ENCODE data around the gene PLAC8L1. TPM values are rescaled to one million over a fixed set of nuclear protein-coding genes. Genes with fewer than 3 reads are reported as not detected.

Gene PLAC8L1
- polyA plus RNA-seq, 1 donor (not counting 4 experiments of a cell fraction or from before 2014, with no cell fraction given), result 0.69 TPM

DNA sequence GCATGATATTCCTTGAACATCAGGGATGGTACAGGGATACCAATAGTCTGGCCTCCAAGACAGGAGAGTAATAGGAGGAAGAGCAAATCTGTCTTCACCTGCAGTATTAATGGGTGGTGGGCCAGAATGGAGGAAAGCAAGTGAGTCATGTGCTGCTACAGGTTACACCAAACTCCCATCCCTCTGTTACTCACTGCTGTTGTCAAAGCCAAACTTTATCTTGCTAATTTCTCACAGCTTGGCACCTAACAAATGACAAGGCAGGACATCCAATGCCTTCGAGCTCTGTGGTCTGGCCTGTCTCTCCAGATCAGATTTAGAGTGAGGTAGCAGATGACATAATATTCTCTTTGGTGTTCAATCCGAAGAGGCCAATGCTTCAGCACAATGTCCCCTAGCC is 26.8 kb downstream of the PLAC8L1 start:
- no peak overlapping the region for H3K4me2 ChIP-seq (ENCODE audit: control insufficient read depth, extremely low read depth, insufficient read depth, low read depth, low read length)
- no peaks in the 10 kb centered on the region for H3K9me1 ChIP-seq (ENCODE audit: control insufficient read depth, extremely low read depth, insufficient read depth, low read length)
- H3K27me3 ChIP-seq (ENCODE audit: control insufficient read depth, extremely low read depth, insufficient read depth, low read length), result no peaks in the 10 kb centered on the region
- H3K9me3 ChIP-seq (ENCODE audit: control insufficient read depth, low read depth, low read length), result no peaks in the 10 kb centered on the region
- H3K4me1 ChIP-seq (ENCODE audit: control insufficient read depth, extremely low read depth, insufficient read depth, low read length), result peaks cover 3% of the 10 kb centered on the region
- dilution Hi-C loops (cut with MboI; ENCODE audit: extremely low pct_ligation_motif_present, low sequenced_read_pairs), result no loop called here
- H3K27ac ChIP-seq (ENCODE audit: control insufficient read depth, insufficient read depth, low read length), result no peak overlapping the region
- no peak overlapping the region for H2AFZ ChIP-seq (ENCODE audit: control insufficient read depth, low read length)
- peaks cover 5 to 8% of the 10 kb centered on the region in 2 experiments for H3K36me3 ChIP-seq (ENCODE audit: control insufficient read depth in 2 of 2, extremely low read depth in 1 of 2, insufficient read depth in 2 of 2, low read length in 2 of 2)
- no peaks in the 10 kb centered on the region for H3K79me2 ChIP-seq (ENCODE audit: control insufficient read depth, insufficient read depth, low read length)
- no peak for DNase-seq (ENCODE audit: low read depth, low spot score)
- TF ChIP-seq, protein P1, sequence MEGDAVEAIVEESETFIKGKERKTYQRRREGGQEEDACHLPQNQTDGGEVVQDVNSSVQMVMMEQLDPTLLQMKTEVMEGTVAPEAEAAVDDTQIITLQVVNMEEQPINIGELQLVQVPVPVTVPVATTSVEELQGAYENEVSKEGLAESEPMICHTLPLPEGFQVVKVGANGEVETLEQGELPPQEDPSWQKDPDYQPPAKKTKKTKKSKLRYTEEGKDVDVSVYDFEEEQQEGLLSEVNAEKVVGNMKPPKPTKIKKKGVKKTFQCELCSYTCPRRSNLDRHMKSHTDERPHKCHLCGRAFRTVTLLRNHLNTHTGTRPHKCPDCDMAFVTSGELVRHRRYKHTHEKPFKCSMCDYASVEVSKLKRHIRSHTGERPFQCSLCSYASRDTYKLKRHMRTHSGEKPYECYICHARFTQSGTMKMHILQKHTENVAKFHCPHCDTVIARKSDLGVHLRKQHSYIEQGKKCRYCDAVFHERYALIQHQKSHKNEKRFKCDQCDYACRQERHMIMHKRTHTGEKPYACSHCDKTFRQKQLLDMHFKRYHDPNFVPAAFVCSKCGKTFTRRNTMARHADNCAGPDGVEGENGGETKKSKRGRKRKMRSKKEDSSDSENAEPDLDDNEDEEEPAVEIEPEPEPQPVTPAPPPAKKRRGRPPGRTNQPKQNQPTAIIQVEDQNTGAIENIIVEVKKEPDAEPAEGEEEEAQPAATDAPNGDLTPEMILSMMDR (optimal IDR thresholded peaks at IDR 0.05 in 1 of 3, IDR thresholded peaks at IDR 0.05 in 1 of 3, conservative IDR thresholded peaks at IDR 0.05 in 1 of 3; ENCODE audit: extremely low read depth in 1 of 3, insufficient read depth in 2 of 3, low read length in 3 of 3), result no peak
- TF ChIP-seq EZH2 (IDR thresholded peaks at IDR 0.05; ENCODE audit: low read length), result no peak
- no peak for FAIRE-seq
- no peaks in the 10 kb centered on the region for H4K20me1 ChIP-seq (ENCODE audit: control insufficient read depth, extremely low read depth, insufficient read depth, low read length)
- H3K9ac ChIP-seq (ENCODE audit: control insufficient read depth, extremely low read depth, insufficient read depth, low read length), result no peak overlapping the region
- no peak overlapping the region for H3K4me3 ChIP-seq (ENCODE audit: control insufficient read depth in 2 of 3, extremely low read depth in 1 of 3, insufficient read depth in 2 of 3, low read depth in 1 of 3, low read length in 3 of 3)

DNA sequence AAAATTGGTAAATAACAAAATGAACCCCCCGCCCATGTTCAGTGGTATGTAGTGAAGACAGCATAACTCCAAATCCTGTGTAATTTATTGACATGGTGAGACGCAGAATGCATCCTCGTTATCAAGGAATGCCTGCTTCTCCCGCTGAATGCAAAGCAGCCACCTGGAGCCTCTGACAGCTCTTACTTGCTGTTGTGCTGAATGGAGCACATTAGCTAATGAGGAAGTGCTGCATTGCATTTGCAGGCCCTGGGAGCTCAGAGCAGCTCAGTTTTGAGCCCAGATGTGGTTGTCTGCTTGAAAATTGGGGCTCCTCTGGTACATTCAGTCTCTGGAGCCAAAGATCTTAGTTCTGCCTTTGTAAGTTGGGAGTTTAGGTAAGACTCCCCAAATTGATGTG is 28.9 kb downstream of the PLAC8L1 start:
- Histone ChIP-seq H3K9me1 (ENCODE audit: control insufficient read depth, extremely low read depth, insufficient read depth, low read length) (no peaks in the 10 kb centered on the region), H3K27ac (ENCODE audit: control insufficient read depth, insufficient read depth, low read length) (no peak overlapping the region), H3K36me3 (ENCODE audit: control insufficient read depth in 2 of 2, extremely low read depth in 1 of 2, insufficient read depth in 2 of 2, low read length in 2 of 2) (peaks cover 5 to 10% of the 10 kb centered on the region in 2 experiments), H3K4me2 (ENCODE audit: control insufficient read depth, extremely low read depth, insufficient read depth, low read depth, low read length) (no peak overlapping the region), H3K27me3 (ENCODE audit: control insufficient read depth, extremely low read depth, insufficient read depth, low read length) (no peaks in the 10 kb centered on the region), H3K4me3 (ENCODE audit: control insufficient read depth in 2 of 3, extremely low read depth in 1 of 3, insufficient read depth in 2 of 3, low read depth in 1 of 3, low read length in 3 of 3) (no peak overlapping the region), H4K20me1 (ENCODE audit: control insufficient read depth, extremely low read depth, insufficient read depth, low read length) (no peaks in the 10 kb centered on the region), H3K9me3 (ENCODE audit: control insufficient read depth, low read depth, low read length) (no peaks in the 10 kb centered on the region), H3K9ac (ENCODE audit: control insufficient read depth, extremely low read depth, insufficient read depth, low read length) (no peak overlapping the region), H3K79me2 (ENCODE audit: control insufficient read depth, insufficient read depth, low read length) (no peaks in the 10 kb centered on the region), H2AFZ (ENCODE audit: control insufficient read depth, low read length) (no peak overlapping the region), H3K4me1 (ENCODE audit: control insufficient read depth, extremely low read depth, insufficient read depth, low read length) (peaks cover 8% of the 10 kb centered on the region)
- DNase-seq (ENCODE audit: low read depth, low spot score) (no peak), FAIRE-seq (no peak)
- TF ChIP-seq, protein P1 (optimal IDR thresholded peaks at IDR 0.05 in 1 of 3, IDR thresholded peaks at IDR 0.05 in 1 of 3, conservative IDR thresholded peaks at IDR 0.05 in 1 of 3; ENCODE audit: extremely low read depth in 1 of 3, insufficient read depth in 2 of 3, low read length in 3 of 3), result no peak
- no peak for TF ChIP-seq EZH2 (IDR thresholded peaks at IDR 0.05; ENCODE audit: low read length)
- dilution Hi-C loops (cut with MboI; ENCODE audit: extremely low pct_ligation_motif_present, low sequenced_read_pairs), result no loop called here
